Stimulated activated CD4-positive, alpha-beta T cell treated with anti-CD3 and anti-CD28 coated beads, Interleukin-12 subunit alpha, Interleukin-12 subunit beta, amount 100 ng/mL, for 24 hours (primary cell): ENCODE results near the gene PAPSS2.

Experiments
- DNase-seq, 2 experiments: peaks; one replicate each; pipeline ENCODE4 v3.0.0-alpha.2; 2020; ENCODE audit warnings: low read depth in 2 of 2

PAPSS2 gene

GRCh38 chr10:87671139-87671815, 11.6 kb downstream of the PAPSS2 start:
- DNase-seq, result no peak

GRCh38 chr10:87672551-87672950, 12.9 kb downstream of the PAPSS2 start:
- DNase-seq, result no peak

- no peak for DNase-seq
Measured at GRCh38 chr10:87674943-87675342, 15.3 kb downstream of the PAPSS2 start.

- no peak for DNase-seq
Measured at GRCh38 chr10:87675396-87676376, 16.0 kb downstream of the PAPSS2 start.

- DNase-seq, result no peak
Measured at GRCh38 chr10:87677595-87677994, 17.9 kb downstream of the PAPSS2 start.

GRCh38 chr10:87678302-87678701, 18.6 kb downstream of the PAPSS2 start:
- no peak for DNase-seq

- DNase-seq, result no peak
Measured at GRCh38 chr10:87683356-87683755, 23.7 kb downstream of the PAPSS2 start.

- no peak for DNase-seq
Measured at GRCh38 chr10:87684001-87684638, 24.4 kb downstream of the PAPSS2 start.

- no peak for DNase-seq
Measured at GRCh38 chr10:87685832-87686574, 26.3 kb downstream of the PAPSS2 start.

- no peak for DNase-seq
Measured at GRCh38 chr10:87691506-87692070, 31.9 kb downstream of the PAPSS2 start.

GRCh38 chr10:87692956-87693484, 33.3 kb downstream of the PAPSS2 start:
- no peak for DNase-seq

- no peak for DNase-seq
Measured at GRCh38 chr10:87694011-87694794, 34.5 kb downstream of the PAPSS2 start.

GRCh38 chr10:87695074-87695473, 35.4 kb downstream of the PAPSS2 start:
- DNase-seq, result no peak

GRCh38 chr10:87696922-87697745, 37.5 kb downstream of the PAPSS2 start:
- no peak for DNase-seq

- no peak for DNase-seq
Measured at GRCh38 chr10:87700031-87700796, 40.5 kb downstream of the PAPSS2 start.

- no peak for DNase-seq
Measured at GRCh38 chr10:87702260-87702972, 42.7 kb downstream of the PAPSS2 start.

- DNase-seq, result no peak
Measured at GRCh38 chr10:87702973-87703294, 43.3 kb downstream of the PAPSS2 start.

GRCh38 chr10:87703771-87704170, 44.1 kb downstream of the PAPSS2 start:
- DNase-seq, result no peak
